HepG2 (cell line): ENCODE results near the gene CTNNBL1. TPM values are rescaled to one million over a fixed set of nuclear protein-coding genes. Genes with fewer than 3 reads are reported as not detected.

Experiments used
- AHR ChIP-seq: IDR thresholded peaks from 2 replicates; pipeline ENCODE4 v1.6.1; 2018; ENCODE audit warnings: missing genetic modification reagents, missing compliant biosample characterization
- ATF7 ChIP-seq, 2 experiments: fragments of 450-650 bp in 1 of 2; sonication (generic) in 1 of 2; formaldehyde crosslinking in 1 of 2; IDR thresholded peaks; 2 replicates each; pipeline versions ENCODE4 v1.4.0 to v1.6.1; 2016 to 2020; ENCODE audit warnings: antibody characterized with exemption in 1 of 2, mild to moderate bottlenecking in 1 of 2, missing genetic modification reagents in 1 of 2
- GTF2F1 ChIP-seq: fragments of 150-350 bp; IDR thresholded peaks from 2 replicates; pipeline ENCODE4 v1.6.1; 2014; ENCODE audit warnings: low read length
- IRX3 ChIP-seq: sonication (generic); formaldehyde crosslinking; IDR thresholded peaks from 2 replicates; pipeline ENCODE4 v1.8.1; 2023; ENCODE audit warnings: mild to moderate bottlenecking, low read depth, missing genetic modification reagents, borderline replicate concordance
- KMT2A ChIP-seq: sonication (generic); formaldehyde crosslinking; IDR thresholded peaks from 2 replicates; pipeline ENCODE4 v1.4.0; 2020; ENCODE audit warnings: missing genetic modification reagents
- NCOA2 ChIP-seq: sonication (generic); formaldehyde crosslinking; IDR thresholded peaks from 2 replicates; pipeline ENCODE4 v1.8.0; 2022; ENCODE audit warnings: inconsistent platforms
- PLRG1 ChIP-seq: fragments of 450-650 bp; conservative IDR thresholded peaks from 2 replicates; pipeline ENCODE4 v1.6.1; 2016
- RAD21 ChIP-seq: fragments of 450-650 bp; formaldehyde crosslinking; IDR thresholded peaks from 2 replicates; pipeline ENCODE4 v1.5.0; 2020; ENCODE audit warnings: mild to moderate bottlenecking
- SATB2 ChIP-seq: sonication (generic); formaldehyde crosslinking; IDR thresholded peaks from 2 replicates; pipeline ENCODE4 v1.5.0; 2020; ENCODE audit warnings: missing genetic modification reagents
- TEAD2 ChIP-seq: sonication (generic); formaldehyde crosslinking; IDR thresholded peaks from 2 replicates; pipeline ENCODE4 v1.9.0; 2021; ENCODE audit warnings: missing genetic modification reagents
- ZC3H13 ChIP-seq: sonication (generic); formaldehyde crosslinking; IDR thresholded peaks from 2 replicates; pipeline ENCODE4 v1.8.1; 2023; ENCODE audit warnings: mild to moderate bottlenecking, missing genetic modification reagents, moderate library complexity
- ZNF17 ChIP-seq: sonication (generic); formaldehyde crosslinking; IDR thresholded peaks from 2 replicates; pipeline ENCODE4 v1.5.0; 2020; ENCODE audit warnings: mild to moderate bottlenecking, missing genetic modification reagents
- ZNF207 ChIP-seq: fragments of 450-650 bp; IDR thresholded peaks from 2 replicates; pipeline ENCODE4 v1.6.1; 2016; ENCODE audit warnings: antibody characterized with exemption, borderline replicate concordance
- ZNF367 ChIP-seq: sonication (generic); formaldehyde crosslinking; IDR thresholded peaks from 2 replicates; pipeline ENCODE4 v1.4.0; 2020; ENCODE audit warnings: missing genetic modification reagents, borderline replicate concordance
- ZNF766 ChIP-seq: sonication (generic); formaldehyde crosslinking; IDR thresholded peaks from 2 replicates; pipeline ENCODE4 v1.5.0; 2020; ENCODE audit warnings: missing genetic modification reagents, borderline replicate concordance
- ZNF773 ChIP-seq: sonication (generic); formaldehyde crosslinking; IDR thresholded peaks from 2 replicates; pipeline ENCODE4 v1.4.0; 2020; ENCODE audit warnings: missing genetic modification reagents, borderline replicate concordance
- polyA plus RNA-seq, 8 experiments: library from polyadenylated mRNA; depleted of rRNA in 3 of 8; stranded (reverse) in 7 of 8; unstranded in 1 of 8; fragments of >200 nt; fragmentation: Illumina TruSeq in 4 of 8; extraction: Trizol in 4 of 8; gene quantifications; 2 replicates each; pipeline versions ENCODE4 v1.2.1 to v1.2.3, GENCODE V29; 2011 to 2016; ENCODE audit warnings: low read depth in 4 of 8, missing spikeins in 1 of 8, mixed read lengths in 1 of 8; ENCODE audit not compliant: insufficient read depth in 1 of 8
- total RNA-seq, 5 experiments: library from RNA; depleted of rRNA; stranded (reverse); fragments of >200 nt; fragmentation: Illumina TruSeq; extraction: Trizol; gene quantifications; 2 replicates each; pipeline ENCODE4 v1.2.3, GENCODE V29; 2016; ENCODE audit warnings: low read depth in 1 of 5
- TF ChIP-seq, protein P1 (sequence below): sonication (generic); formaldehyde crosslinking; IDR thresholded peaks from 2 replicates; pipeline ENCODE4 v1.4.0; 2020; ENCODE audit warnings: missing genetic modification reagents
- TF ChIP-seq, protein P2 (sequence below): sonication (generic); formaldehyde crosslinking; IDR thresholded peaks from 2 replicates; pipeline ENCODE4 v1.5.0; 2020; ENCODE audit warnings: missing genetic modification reagents
- TF ChIP-seq, protein P3 (sequence below): IDR thresholded peaks from 2 replicates; pipeline ENCODE4 v1.6.1; 2012; ENCODE audit warnings: low read length, improper control_type of control experiment
- TF ChIP-seq, protein P4 (sequence below): IDR thresholded peaks from 2 replicates; pipeline ENCODE4 v1.6.1; 2016; ENCODE audit warnings: missing compliant biosample characterization, missing genetic modification reagents, borderline replicate concordance

Gene CTNNBL1
- total and polyA plus RNA-seq, 2 of the 13 experiments (the other 11 are each of a cell fraction or from before 2014, with no cell fraction given), result 49.3 to 94.6 TPM

DNA sequence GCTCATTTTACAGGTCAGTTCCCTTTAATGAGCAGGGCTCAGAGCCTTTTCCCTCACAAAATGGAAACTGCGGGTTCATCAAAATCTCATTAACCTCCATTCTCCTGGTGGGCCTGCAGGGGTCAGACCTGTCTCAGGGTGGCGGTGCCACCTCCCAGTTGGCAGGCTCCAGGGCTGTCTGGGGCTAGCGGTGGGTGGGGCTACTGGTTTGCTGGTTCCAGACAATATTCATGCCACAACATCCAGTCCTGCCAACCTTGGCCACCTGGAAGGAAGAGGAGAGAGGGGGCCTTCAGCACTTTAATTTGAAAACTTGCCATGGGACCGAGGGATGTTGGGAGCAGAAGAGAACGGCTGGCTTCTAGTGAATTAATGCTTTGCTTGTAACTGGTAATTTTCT, 41.9 kb upstream of the CTNNBL1 start (continued):
- TF ChIP-seq, protein P1, sequence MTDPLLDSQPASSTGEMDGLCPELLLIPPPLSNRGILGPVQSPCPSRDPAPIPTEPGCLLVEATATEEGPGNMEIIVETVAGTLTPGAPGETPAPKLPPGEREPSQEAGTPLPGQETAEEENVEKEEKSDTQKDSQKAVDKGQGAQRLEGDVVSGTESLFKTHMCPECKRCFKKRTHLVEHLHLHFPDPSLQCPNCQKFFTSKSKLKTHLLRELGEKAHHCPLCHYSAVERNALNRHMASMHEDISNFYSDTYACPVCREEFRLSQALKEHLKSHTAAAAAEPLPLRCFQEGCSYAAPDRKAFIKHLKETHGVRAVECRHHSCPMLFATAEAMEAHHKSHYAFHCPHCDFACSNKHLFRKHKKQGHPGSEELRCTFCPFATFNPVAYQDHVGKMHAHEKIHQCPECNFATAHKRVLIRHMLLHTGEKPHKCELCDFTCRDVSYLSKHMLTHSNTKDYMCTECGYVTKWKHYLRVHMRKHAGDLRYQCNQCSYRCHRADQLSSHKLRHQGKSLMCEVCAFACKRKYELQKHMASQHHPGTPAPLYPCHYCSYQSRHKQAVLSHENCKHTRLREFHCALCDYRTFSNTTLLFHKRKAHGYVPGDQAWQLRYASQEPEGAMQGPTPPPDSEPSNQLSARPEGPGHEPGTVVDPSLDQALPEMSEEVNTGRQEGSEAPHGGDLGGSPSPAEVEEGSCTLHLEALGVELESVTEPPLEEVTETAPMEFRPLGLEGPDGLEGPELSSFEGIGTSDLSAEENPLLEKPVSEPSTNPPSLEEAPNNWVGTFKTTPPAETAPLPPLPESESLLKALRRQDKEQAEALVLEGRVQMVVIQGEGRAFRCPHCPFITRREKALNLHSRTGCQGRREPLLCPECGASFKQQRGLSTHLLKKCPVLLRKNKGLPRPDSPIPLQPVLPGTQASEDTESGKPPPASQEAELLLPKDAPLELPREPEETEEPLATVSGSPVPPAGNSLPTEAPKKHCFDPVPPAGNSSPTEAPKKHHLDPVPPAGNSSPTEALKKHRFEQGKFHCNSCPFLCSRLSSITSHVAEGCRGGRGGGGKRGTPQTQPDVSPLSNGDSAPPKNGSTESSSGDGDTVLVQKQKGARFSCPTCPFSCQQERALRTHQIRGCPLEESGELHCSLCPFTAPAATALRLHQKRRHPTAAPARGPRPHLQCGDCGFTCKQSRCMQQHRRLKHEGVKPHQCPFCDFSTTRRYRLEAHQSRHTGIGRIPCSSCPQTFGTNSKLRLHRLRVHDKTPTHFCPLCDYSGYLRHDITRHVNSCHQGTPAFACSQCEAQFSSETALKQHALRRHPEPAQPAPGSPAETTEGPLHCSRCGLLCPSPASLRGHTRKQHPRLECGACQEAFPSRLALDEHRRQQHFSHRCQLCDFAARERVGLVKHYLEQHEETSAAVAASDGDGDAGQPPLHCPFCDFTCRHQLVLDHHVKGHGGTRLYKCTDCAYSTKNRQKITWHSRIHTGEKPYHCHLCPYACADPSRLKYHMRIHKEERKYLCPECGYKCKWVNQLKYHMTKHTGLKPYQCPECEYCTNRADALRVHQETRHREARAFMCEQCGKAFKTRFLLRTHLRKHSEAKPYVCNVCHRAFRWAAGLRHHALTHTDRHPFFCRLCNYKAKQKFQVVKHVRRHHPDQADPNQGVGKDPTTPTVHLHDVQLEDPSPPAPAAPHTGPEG (CRISPR knock-in tag), result no peak
- TF ChIP-seq, protein P2, sequence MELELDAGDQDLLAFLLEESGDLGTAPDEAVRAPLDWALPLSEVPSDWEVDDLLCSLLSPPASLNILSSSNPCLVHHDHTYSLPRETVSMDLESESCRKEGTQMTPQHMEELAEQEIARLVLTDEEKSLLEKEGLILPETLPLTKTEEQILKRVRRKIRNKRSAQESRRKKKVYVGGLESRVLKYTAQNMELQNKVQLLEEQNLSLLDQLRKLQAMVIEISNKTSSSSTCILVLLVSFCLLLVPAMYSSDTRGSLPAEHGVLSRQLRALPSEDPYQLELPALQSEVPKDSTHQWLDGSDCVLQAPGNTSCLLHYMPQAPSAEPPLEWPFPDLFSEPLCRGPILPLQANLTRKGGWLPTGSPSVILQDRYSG (CRISPR knock-in tag), result no peak
- TF ChIP-seq ZNF773 (CRISPR knock-in tag), result no peak
- no peak for TF ChIP-seq ZNF207
- no peak for TF ChIP-seq ZNF367 (CRISPR knock-in tag)
- no peak for TF ChIP-seq NCOA2 (CRISPR knock-in tag)
- peak; percentile 97 for TF ChIP-seq RAD21
- TF ChIP-seq, protein P3, sequence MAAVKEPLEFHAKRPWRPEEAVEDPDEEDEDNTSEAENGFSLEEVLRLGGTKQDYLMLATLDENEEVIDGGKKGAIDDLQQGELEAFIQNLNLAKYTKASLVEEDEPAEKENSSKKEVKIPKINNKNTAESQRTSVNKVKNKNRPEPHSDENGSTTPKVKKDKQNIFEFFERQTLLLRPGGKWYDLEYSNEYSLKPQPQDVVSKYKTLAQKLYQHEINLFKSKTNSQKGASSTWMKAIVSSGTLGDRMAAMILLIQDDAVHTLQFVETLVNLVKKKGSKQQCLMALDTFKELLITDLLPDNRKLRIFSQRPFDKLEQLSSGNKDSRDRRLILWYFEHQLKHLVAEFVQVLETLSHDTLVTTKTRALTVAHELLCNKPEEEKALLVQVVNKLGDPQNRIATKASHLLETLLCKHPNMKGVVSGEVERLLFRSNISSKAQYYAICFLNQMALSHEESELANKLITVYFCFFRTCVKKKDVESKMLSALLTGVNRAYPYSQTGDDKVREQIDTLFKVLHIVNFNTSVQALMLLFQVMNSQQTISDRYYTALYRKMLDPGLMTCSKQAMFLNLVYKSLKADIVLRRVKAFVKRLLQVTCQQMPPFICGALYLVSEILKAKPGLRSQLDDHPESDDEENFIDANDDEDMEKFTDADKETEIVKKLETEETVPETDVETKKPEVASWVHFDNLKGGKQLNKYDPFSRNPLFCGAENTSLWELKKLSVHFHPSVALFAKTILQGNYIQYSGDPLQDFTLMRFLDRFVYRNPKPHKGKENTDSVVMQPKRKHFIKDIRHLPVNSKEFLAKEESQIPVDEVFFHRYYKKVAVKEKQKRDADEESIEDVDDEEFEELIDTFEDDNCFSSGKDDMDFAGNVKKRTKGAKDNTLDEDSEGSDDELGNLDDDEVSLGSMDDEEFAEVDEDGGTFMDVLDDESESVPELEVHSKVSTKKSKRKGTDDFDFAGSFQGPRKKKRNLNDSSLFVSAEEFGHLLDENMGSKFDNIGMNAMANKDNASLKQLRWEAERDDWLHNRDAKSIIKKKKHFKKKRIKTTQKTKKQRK, result no peak
- no peak for TF ChIP-seq ZNF17 (CRISPR knock-in tag)
- TF ChIP-seq KMT2A, result peak; percentile 54; the same call in 1 of the 2 replicates
- TF ChIP-seq AHR (CRISPR knock-in tag), result no peak
- no peak for TF ChIP-seq PLRG1
- no peak for TF ChIP-seq SATB2 (CRISPR knock-in tag)
- no peak for TF ChIP-seq IRX3 (CRISPR knock-in tag)
- TF ChIP-seq TEAD2 (CRISPR knock-in tag), result no peak
- TF ChIP-seq GTF2F1, result no peak
- TF ChIP-seq, protein P4, sequence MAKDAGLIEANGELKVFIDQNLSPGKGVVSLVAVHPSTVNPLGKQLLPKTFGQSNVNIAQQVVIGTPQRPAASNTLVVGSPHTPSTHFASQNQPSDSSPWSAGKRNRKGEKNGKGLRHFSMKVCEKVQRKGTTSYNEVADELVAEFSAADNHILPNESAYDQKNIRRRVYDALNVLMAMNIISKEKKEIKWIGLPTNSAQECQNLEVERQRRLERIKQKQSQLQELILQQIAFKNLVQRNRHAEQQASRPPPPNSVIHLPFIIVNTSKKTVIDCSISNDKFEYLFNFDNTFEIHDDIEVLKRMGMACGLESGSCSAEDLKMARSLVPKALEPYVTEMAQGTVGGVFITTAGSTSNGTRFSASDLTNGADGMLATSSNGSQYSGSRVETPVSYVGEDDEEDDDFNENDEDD (CRISPR knock-in tag), result no peak
- TF ChIP-seq ZC3H13 (CRISPR knock-in tag), result no peak
- TF ChIP-seq ATF7 (IDR thresholded peaks at IDR 0.05), result no peak
- no peak for TF ChIP-seq ATF7 (CRISPR knock-in tag; IDR thresholded peaks at IDR 0.05)
- no peak for TF ChIP-seq ZNF766 (CRISPR knock-in tag)
